Stimulated activated CD8-positive, alpha-beta memory T cell treated with anti-CD3 and anti-CD28 coated beads, Interleukin-7, amount 100 ng/mL, for 24 hours (primary cell): Measurements from ENCODE around the gene MITD1.
"Not testable (repeated sequence)": the region's sequence is repeated elsewhere in the genome, so short reads cannot be mapped to it uniquely, and the experiment has no call there.

Source experiments
- DNase-seq: peaks from one replicate; pipeline ENCODE4 v3.0.0-alpha.2; 2020; ENCODE audit warnings: low read depth

Gene MITD1

GRCh38 chr2:99154643-99155536, 26.0 kb downstream of the MITD1 start, which contains the start of the genes LIPT1 and TSGA10:
Gene LIPT1 (plus strand): TSS chr2:99154967. CDS start chr2:99161958, 6,991 bp downstream.
Gene TSGA10 (minus strand): TSS chr2:99154942. CDS start chr2:99109439, 45,503 bp downstream.
- DNase-seq: peak; percentile 88

GRCh38 chr2:99153921-99154604, 26.8 kb downstream of the MITD1 start:
- DNase-seq: no peak

- DNase-seq: no peak
Observed at GRCh38 chr2:99152199-99152895, 28.5 kb downstream of the MITD1 start.

- no peak for DNase-seq
Observed at GRCh38 chr2:99150706-99151105, 30.2 kb downstream of the MITD1 start.

GRCh38 chr2:99141110-99142108, 39.4 kb downstream of the MITD1 start, which contains the start of gene C2orf15:
Gene C2orf15 (plus strand): TSS chr2:99141707. CDS start chr2:99150559, 8,852 bp downstream.
- DNase-seq: peak; percentile 92

- DNase-seq: no peak
Observed at GRCh38 chr2:99140860-99141109, 40.1 kb downstream of the MITD1 start.

- no peak for DNase-seq
Observed at GRCh38 chr2:99140056-99140859, 40.6 kb downstream of the MITD1 start.

- no peak for DNase-seq
Observed at GRCh38 chr2:99139003-99139402, 41.9 kb downstream of the MITD1 start.

- not testable (repeated sequence) for DNase-seq
Observed at GRCh38 chr2:99135044-99135556, 45.8 kb downstream of the MITD1 start.

- no peak for DNase-seq
Observed at GRCh38 chr2:99127981-99128380, 52.9 kb downstream of the MITD1 start.
